ENCODE results near the gene CADM2. TPM values are rescaled to one million over a fixed set of nuclear protein-coding genes. Genes with fewer than 3 reads are reported as not detected.

CADM2 gene
- total and polyA plus RNA-seq, 9 donors, result 1.8 to 4.5 (median 3.5) TPM

DNA sequence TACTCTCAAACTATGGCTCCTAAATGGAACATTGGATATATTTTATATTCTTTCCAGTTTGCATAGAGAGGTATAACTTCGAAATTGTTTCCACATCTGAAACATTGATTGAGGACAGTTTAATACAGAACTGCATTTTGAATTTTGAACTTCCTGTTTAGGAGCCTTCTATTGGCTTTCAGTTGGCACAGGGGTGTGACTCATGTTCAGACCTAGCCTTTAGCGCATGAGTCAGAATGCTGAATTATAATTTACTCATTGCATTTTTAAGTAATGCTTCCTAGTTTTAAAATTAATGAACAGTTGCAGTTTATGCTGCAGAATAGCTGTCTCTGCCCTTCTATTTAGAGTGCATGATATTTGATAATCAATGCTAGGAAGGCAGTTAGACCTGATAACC, 751.7 kb downstream of the CADM2 start:
- no peaks in the 10 kb centered on the region for H3K27me3 ChIP-seq (ENCODE audit: control insufficient read depth, insufficient read depth, low read length)
- no peak overlapping the region for H3K27ac ChIP-seq (ENCODE audit: low read length)
- WGBS (ENCODE audit: insufficient coverage), result no CpG with 5 or more reads among the region's 2 CpGs
- no peaks in the 10 kb centered on the region for H3K4me1 ChIP-seq (ENCODE audit: control insufficient read depth, insufficient read depth, low read length)
- no peaks in the 10 kb centered on the region for H3K9me3 ChIP-seq (replicated peaks; ENCODE audit: control insufficient read depth, low read depth, low read length)
- H3K36me3 ChIP-seq (ENCODE audit: control insufficient read depth, insufficient read depth, low read length), result no peaks in the 10 kb centered on the region
- H3K4me3 ChIP-seq (ENCODE audit: low read length), result no peak overlapping the region
- no peak for DNase-seq

DNA sequence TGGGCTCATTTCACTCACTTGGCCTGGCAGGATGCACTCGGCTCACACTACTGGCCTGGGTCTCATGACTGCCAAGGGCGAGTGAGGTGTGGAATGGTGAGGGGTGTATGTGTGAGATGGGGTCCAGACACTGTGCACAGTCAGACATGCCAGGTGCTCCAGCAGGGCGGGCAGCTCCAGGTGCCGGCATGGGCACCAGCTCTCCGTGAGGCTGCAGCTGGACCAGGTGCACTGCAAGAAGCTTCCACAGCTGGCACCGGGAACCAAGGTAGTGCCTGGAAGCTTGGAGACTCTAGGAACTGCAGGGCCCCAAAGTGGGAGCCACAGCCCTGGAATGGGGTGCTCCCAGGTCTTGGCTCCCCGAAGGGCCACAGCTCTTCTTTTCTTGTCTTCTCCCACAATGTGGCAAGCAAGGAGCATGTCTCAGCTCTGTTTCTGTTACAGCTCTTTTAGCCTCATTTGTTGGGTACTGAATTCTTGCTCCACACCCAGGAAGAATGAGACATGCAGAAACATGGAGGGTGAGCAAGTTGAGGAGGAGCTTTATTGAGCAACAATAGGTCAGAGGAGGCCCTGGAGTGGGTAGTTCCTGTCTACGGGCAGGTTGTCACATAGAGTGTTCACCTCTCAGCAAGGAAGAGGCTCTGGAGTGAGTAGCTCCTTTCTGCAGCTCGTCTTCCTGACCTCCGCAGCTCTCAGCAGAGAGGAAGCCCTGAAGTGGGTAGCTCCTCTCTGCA, 762.8 kb downstream of the CADM2 start:
- Histone ChIP-seq H3K9me3 (replicated peaks; ENCODE audit: control insufficient read depth, low read depth, low read length) (peaks cover 5% of the 10 kb centered on the region), H3K4me1 (ENCODE audit: control insufficient read depth, insufficient read depth, low read length) (no peaks in the 10 kb centered on the region), H3K36me3 (ENCODE audit: control insufficient read depth, insufficient read depth, low read length) (no peaks in the 10 kb centered on the region), H3K27ac (ENCODE audit: low read length) (no peak overlapping the region), H3K27me3 (ENCODE audit: control insufficient read depth, insufficient read depth, low read length) (no peaks in the 10 kb centered on the region), H3K4me3 (ENCODE audit: low read length) (no peak overlapping the region)
- DNase-seq, result no peak
- WGBS (ENCODE audit: insufficient coverage), result 92% methylated on average over 9 of the region's 10 CpGs

DNA sequence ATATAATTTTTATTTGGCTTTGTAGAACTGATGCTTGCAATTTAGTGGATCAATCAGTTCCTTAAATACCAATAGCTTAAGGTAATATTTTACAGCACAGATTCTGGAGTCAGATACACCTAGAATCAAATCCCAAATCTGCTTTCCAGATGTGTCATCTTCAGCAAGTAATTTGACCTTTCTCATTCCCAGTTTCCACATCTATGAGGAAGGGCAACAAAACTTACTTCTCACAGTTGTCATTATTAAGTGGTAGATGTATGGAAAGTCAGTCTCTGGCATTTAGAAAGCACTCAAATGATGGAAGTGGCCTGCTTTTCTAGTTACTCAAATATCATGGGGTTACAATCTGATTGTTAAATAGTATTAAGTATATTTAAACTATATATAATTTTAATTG, 767.0 kb downstream of the CADM2 start:
- Histone ChIP-seq H3K4me3 (ENCODE audit: low read length) (no peak overlapping the region), H3K9me3 (replicated peaks; ENCODE audit: control insufficient read depth, low read depth, low read length) (peaks cover 5% of the 10 kb centered on the region), H3K27ac (ENCODE audit: low read length) (no peak overlapping the region), H3K36me3 (ENCODE audit: control insufficient read depth, insufficient read depth, low read length) (no peaks in the 10 kb centered on the region), H3K27me3 (ENCODE audit: control insufficient read depth, insufficient read depth, low read length) (no peaks in the 10 kb centered on the region), H3K4me1 (ENCODE audit: control insufficient read depth, insufficient read depth, low read length) (no peaks in the 10 kb centered on the region)
- DNase-seq, result no peak

- no peak overlapping the region for H3K27ac ChIP-seq (ENCODE audit: low read length)
- H3K4me1 ChIP-seq (ENCODE audit: control insufficient read depth, insufficient read depth, low read length), result no peaks in the 10 kb centered on the region
- DNase-seq, result no peak
- H3K36me3 ChIP-seq (ENCODE audit: control insufficient read depth, insufficient read depth, low read length), result no peaks in the 10 kb centered on the region
- WGBS (ENCODE audit: insufficient coverage), result no CpG with 5 or more reads among the region's 2 CpGs
- no peaks in the 10 kb centered on the region for H3K27me3 ChIP-seq (ENCODE audit: control insufficient read depth, insufficient read depth, low read length)
- H3K9me3 ChIP-seq (replicated peaks; ENCODE audit: control insufficient read depth, low read depth, low read length), result peaks cover 5% of the 10 kb centered on the region
- H3K4me3 ChIP-seq (ENCODE audit: low read length), result no peak overlapping the region
Measured at GRCh38 chr3:85726241-85726640, 767.5 kb downstream of the CADM2 start.

DNA sequence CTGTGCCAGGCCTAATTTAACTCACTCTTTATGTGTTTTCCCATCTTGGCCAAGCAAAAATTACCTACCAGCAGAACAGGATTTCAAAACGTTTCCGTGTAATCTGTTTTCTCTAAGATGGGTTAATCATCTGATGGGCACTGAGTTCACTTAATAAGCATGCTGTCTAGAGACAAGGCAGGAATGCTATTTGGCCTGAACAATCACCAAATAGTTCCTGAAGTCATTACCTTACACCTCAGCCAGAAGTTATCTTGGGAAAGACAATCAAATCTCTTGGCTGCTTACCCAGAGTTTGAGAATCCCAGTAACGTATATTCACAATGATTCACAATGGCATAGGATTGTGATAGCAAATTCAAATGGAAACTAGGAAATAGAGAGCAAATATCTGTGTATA, 779.1 kb downstream of the CADM2 start:
- Histone ChIP-seq H3K4me3 (ENCODE audit: low read length) (no peak overlapping the region), H3K27me3 (ENCODE audit: control insufficient read depth, insufficient read depth, low read length) (no peaks in the 10 kb centered on the region), H3K4me1 (ENCODE audit: control insufficient read depth, insufficient read depth, low read length) (no peaks in the 10 kb centered on the region), H3K27ac (ENCODE audit: low read length) (no peak overlapping the region), H3K36me3 (ENCODE audit: control insufficient read depth, insufficient read depth, low read length) (no peaks in the 10 kb centered on the region), H3K9me3 (replicated peaks; ENCODE audit: control insufficient read depth, low read depth, low read length) (no peaks in the 10 kb centered on the region)
- DNase-seq, result peak; percentile 5
- no CpG with 5 or more reads among the region's 3 CpGs for WGBS (ENCODE audit: insufficient coverage)

- DNase-seq, result no peak
- Histone ChIP-seq H3K36me3 (ENCODE audit: control insufficient read depth, insufficient read depth, low read length) (no peaks in the 10 kb centered on the region), H3K9me3 (replicated peaks; ENCODE audit: control insufficient read depth, low read depth, low read length) (no peaks in the 10 kb centered on the region), H3K27ac (ENCODE audit: low read length) (no peak overlapping the region), H3K27me3 (ENCODE audit: control insufficient read depth, insufficient read depth, low read length) (no peaks in the 10 kb centered on the region), H3K4me1 (ENCODE audit: control insufficient read depth, insufficient read depth, low read length) (no peaks in the 10 kb centered on the region), H3K4me3 (ENCODE audit: low read length) (no peak overlapping the region)
- WGBS (ENCODE audit: insufficient coverage), result 86% methylated on average over 1 of the region's 2 CpGs
Measured at GRCh38 chr3:85740561-85740960, 781.8 kb downstream of the CADM2 start.

- H3K36me3 ChIP-seq (ENCODE audit: control insufficient read depth, insufficient read depth, low read length), result no peaks in the 10 kb centered on the region
- no peak for DNase-seq
- H3K4me1 ChIP-seq (ENCODE audit: control insufficient read depth, insufficient read depth, low read length), result no peaks in the 10 kb centered on the region
Measured at GRCh38 chr3:85758442-85758841, 799.7 kb downstream of the CADM2 start.

GRCh38 chr3:85760342-85760741, 801.6 kb downstream of the CADM2 start:
- no peak for DNase-seq
- H3K4me3 ChIP-seq (ENCODE audit: low read length), result no peak overlapping the region
- H3K27ac ChIP-seq (ENCODE audit: low read length), result no peak overlapping the region
- H3K9me3 ChIP-seq (replicated peaks; ENCODE audit: control insufficient read depth, low read depth, low read length), result no peaks in the 10 kb centered on the region
- H3K4me1 ChIP-seq (ENCODE audit: control insufficient read depth, insufficient read depth, low read length), result no peaks in the 10 kb centered on the region
- H3K27me3 ChIP-seq (ENCODE audit: control insufficient read depth, insufficient read depth, low read length), result no peaks in the 10 kb centered on the region
- WGBS (ENCODE audit: insufficient coverage), result no CpG with 5 or more reads among the region's 3 CpGs
- H3K36me3 ChIP-seq (ENCODE audit: control insufficient read depth, insufficient read depth, low read length), result no peaks in the 10 kb centered on the region

More at GRCh38 chr3:85758442-85758841, 799.7 kb downstream of the CADM2 start:
- no peak overlapping the region for H3K27ac ChIP-seq (ENCODE audit: low read length)
- H3K9me3 ChIP-seq (replicated peaks; ENCODE audit: control insufficient read depth, low read depth, low read length), result no peaks in the 10 kb centered on the region
- H3K4me3 ChIP-seq (ENCODE audit: low read length), result no peak overlapping the region
- H3K27me3 ChIP-seq (ENCODE audit: control insufficient read depth, insufficient read depth, low read length), result no peaks in the 10 kb centered on the region

DNA sequence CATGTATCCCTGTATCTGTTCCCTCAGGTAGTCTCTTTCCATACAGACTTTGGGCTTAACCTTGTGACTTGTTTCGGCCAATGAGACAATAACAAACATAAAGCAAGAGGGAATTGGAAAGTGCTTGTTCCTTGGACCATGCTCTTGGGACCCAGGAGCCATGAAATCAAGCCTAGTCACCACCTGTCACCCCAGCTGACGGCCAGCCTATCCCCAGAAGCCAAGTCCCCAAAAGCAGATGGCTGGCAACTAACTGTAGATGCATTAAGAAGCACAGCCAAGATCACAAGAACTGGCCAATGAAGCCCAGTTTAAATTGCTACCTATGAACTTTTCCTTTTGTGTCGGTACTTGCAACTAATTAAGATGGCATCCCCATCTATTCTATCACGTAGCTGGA, 822.0 kb downstream of the CADM2 start:
- no peaks in the 10 kb centered on the region for H3K36me3 ChIP-seq (ENCODE audit: control insufficient read depth, insufficient read depth, low read length)
- 60% methylated on average over 1 of the region's 4 CpGs for whole genome bisulfite sequencing (ENCODE audit: insufficient coverage)

DNA sequence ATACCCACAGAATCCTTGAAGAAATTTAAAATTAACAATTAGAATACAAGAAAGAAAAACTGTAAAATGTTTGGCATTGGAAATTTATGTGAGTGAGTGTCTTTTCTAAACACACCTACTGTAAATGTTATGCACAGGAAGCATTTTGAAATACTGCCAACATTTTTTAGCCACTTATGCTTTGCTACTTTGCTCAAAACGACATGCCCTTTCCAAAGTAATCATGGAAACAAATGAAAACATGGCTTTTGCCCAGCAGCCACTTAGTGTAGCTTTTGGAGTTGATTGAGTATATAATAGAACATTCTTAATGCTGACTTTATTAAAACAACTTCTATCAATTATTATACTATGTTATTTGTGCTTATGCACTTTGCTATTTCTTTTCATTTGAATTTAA, 823.0 kb downstream of the CADM2 start:
- H3K27me3 ChIP-seq (ENCODE audit: control insufficient read depth, insufficient read depth, low read length), result no peaks in the 10 kb centered on the region
- no peaks in the 10 kb centered on the region for H3K9me3 ChIP-seq (replicated peaks; ENCODE audit: control insufficient read depth, low read depth, low read length)
- WGBS (ENCODE audit: insufficient coverage), result no CpG with 5 or more reads among the region's 1 CpG
- no peaks in the 10 kb centered on the region for H3K36me3 ChIP-seq (ENCODE audit: control insufficient read depth, insufficient read depth, low read length)
- H3K4me1 ChIP-seq (ENCODE audit: control insufficient read depth, insufficient read depth, low read length), result no peaks in the 10 kb centered on the region
- no peak overlapping the region for H3K4me3 ChIP-seq (ENCODE audit: low read length)
- no peak overlapping the region for H3K27ac ChIP-seq (ENCODE audit: low read length)
- DNase-seq, result peak; percentile 44

More for the DNA sequence above, 822.0 kb downstream of the CADM2 start:
- Histone ChIP-seq H3K27ac (ENCODE audit: low read length) (no peak overlapping the region), H3K4me3 (ENCODE audit: low read length) (no peak overlapping the region), H3K9me3 (replicated peaks; ENCODE audit: control insufficient read depth, low read depth, low read length) (no peaks in the 10 kb centered on the region), H3K4me1 (ENCODE audit: control insufficient read depth, insufficient read depth, low read length) (no peaks in the 10 kb centered on the region), H3K27me3 (ENCODE audit: control insufficient read depth, insufficient read depth, low read length) (no peaks in the 10 kb centered on the region)
- peak; percentile 3 for DNase-seq

DNA sequence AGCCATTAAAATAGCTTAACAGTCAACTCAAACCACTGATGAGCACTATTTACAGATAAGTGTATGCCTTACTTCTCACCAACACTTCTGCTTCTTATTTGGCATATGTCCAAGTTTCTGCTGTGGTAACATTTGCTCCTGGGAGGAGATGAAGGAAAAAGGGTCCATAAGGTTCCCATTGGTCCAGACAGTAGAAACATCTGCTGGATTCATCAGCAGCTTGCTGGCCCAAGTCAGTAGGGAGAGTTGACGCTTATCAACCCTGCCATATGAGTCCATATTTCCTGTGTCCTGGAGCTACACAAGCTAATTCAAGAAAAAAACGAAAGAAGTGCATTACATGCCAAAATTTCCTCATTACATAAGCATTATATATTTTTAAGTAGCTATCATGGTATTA, 824.5 kb downstream of the CADM2 start:
- no CpG with 5 or more reads among the region's 2 CpGs for WGBS (ENCODE audit: insufficient coverage)
- no peaks in the 10 kb centered on the region for H3K9me3 ChIP-seq (replicated peaks; ENCODE audit: control insufficient read depth, low read depth, low read length)
- H3K4me1 ChIP-seq (ENCODE audit: control insufficient read depth, insufficient read depth, low read length), result no peaks in the 10 kb centered on the region
- H3K36me3 ChIP-seq (ENCODE audit: control insufficient read depth, insufficient read depth, low read length), result no peaks in the 10 kb centered on the region
- H3K4me3 ChIP-seq (ENCODE audit: low read length), result no peak overlapping the region
- H3K27ac ChIP-seq (ENCODE audit: low read length), result no peak overlapping the region
- no peaks in the 10 kb centered on the region for H3K27me3 ChIP-seq (ENCODE audit: control insufficient read depth, insufficient read depth, low read length)
- peak; percentile 48 for DNase-seq

Data from muscle of leg (tissue), 11 donors.